Cardiac fibroblast (primary cell): ENCODE data around the gene VEGFC.

Experiments used
- DNase-seq, 2 donors: peaks; one replicate each; pipeline versions ENCODE4 v3.0.0 to v3.0.0-alpha.2; 2010; ENCODE audit warnings: low read depth in 2 of 2
- H3K4me3 ChIP-seq, 2 donors: replicated peaks in 1 of 2; 1 replicate in 1 of 2; 2 replicates in 1 of 2; pipeline ENCODE4 v1.5.1; 2011; ENCODE audit warnings: low read depth in 2 of 2, low read length in 2 of 2, mild to moderate bottlenecking in 2 of 2, moderate library complexity in 1 of 2
- TF ChIP-seq, protein P1 (sequence below): IDR thresholded peaks from one replicate; pipeline ENCODE4 v1.5.1; 2011; ENCODE audit warnings: low read depth, mild to moderate bottlenecking, low read length, inconsistent platforms

The VEGFC gene

DNA sequence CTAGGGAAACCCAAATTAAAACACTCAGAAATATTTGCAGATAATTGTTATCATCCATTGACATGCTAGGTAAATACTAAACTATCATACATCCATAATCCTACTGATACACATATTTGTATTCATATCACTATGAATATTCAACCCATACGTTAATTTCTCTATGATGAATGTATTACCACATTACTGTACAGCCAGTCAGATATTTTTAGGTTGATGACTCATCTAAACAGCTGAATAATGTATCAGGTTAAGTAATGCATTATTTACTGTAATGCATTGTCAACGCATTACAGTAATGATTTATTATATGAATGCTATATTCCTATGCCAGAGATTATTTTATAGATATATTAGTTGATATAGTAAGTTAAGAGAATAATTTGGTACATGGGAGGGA is 37.1 kb downstream of the VEGFC start:
- no peak overlapping the region for H3K4me3 ChIP-seq
- TF ChIP-seq, protein P1, sequence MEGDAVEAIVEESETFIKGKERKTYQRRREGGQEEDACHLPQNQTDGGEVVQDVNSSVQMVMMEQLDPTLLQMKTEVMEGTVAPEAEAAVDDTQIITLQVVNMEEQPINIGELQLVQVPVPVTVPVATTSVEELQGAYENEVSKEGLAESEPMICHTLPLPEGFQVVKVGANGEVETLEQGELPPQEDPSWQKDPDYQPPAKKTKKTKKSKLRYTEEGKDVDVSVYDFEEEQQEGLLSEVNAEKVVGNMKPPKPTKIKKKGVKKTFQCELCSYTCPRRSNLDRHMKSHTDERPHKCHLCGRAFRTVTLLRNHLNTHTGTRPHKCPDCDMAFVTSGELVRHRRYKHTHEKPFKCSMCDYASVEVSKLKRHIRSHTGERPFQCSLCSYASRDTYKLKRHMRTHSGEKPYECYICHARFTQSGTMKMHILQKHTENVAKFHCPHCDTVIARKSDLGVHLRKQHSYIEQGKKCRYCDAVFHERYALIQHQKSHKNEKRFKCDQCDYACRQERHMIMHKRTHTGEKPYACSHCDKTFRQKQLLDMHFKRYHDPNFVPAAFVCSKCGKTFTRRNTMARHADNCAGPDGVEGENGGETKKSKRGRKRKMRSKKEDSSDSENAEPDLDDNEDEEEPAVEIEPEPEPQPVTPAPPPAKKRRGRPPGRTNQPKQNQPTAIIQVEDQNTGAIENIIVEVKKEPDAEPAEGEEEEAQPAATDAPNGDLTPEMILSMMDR: no peak
- peak in 1 of 2 donors; percentile 51 for DNase-seq

DNA sequence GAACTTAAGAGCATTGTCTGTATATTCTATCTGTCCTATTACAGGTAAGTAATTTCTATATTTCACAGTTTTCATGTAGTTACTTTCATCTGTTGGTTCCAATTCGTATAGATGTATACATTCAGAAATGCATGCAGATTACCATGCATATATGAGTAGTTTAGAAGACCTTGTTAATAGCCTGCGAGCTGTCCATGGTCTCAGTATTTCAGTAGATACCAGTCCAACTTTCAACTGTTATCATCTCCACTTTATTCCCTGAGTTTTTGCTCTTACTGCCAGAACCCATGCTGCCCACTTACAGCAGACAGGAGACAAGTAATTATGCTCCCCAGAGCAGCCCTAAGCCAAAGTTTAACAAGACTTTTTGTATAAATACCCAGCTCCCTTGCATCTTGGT is 37.7 kb downstream of the VEGFC start:
- no peak overlapping the region for H3K4me3 ChIP-seq
- TF ChIP-seq, protein P1: no peak
- no peak for DNase-seq

DNA sequence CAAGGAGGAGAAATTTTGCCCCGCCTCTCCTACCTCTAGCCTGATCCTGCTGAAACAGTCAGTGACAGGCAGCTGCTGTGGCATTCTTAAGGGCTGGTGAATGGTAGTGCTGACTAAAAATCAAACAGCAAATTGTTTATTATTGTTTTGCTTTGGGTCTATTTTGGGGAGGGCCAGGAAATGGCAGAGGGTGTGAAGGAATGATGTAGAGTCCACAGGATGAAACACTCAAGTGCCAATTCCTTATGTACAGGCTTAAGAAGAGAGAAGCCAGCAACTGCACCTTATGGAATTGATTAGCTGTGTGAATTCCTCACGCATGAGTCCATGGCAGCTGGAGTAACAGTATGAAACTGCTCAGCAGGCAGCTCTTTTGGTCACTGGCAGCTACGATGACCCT is 39.7 kb downstream of the VEGFC start:
- no peak overlapping the region for H3K4me3 ChIP-seq
- peak; percentile 70 to 91 for DNase-seq
- TF ChIP-seq, protein P1: no peak

DNA sequence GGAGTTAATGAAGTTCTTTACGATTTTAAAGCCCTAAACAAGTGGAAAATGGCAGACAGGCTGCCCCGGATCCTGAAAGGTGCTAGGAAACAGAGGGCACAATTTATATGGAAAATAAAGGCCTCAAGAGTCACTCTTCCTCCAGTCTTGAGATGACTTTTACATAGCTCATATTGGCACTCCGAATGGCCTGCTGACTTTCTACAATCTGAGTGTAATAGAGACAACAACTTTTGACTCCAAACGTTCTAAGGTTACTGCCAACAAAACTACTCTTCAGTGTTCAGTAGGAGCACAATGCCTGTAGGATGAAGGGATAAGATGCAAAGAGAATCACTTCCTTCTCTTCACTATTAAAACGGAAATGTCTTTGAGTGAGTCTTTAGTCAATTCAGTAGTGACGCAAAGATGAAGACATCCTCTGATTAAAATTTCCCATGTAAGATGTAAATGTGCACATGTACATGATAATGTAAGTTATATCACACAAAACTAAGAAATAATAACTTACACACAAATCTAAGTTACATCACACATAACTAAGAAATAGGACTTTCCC is 40.5 kb downstream of the VEGFC start:
- H3K4me3 ChIP-seq: no peak overlapping the region
- DNase-seq: no peak
- TF ChIP-seq, protein P1: no peak

DNA sequence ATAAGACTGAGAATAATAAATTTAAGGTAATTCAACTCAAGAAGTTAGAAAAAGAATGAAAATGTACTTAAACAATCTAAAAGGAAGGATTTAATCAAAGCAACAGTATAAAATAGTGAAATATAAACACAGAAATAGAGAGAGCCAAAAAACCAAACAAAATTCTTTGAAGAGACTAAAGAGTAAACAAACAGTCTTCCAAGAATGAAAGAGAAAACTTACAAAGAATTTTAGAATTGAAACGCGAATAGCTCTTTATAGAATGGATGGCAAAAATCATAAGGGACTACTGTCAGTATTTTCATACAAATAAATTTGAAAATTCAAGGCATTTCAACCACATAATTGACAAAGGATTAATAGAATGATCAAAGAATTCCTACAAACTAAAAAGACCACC is 41.7 kb downstream of the VEGFC start:
- no peak overlapping the region for H3K4me3 ChIP-seq
- DNase-seq: no peak
- TF ChIP-seq, protein P1: no peak

DNA sequence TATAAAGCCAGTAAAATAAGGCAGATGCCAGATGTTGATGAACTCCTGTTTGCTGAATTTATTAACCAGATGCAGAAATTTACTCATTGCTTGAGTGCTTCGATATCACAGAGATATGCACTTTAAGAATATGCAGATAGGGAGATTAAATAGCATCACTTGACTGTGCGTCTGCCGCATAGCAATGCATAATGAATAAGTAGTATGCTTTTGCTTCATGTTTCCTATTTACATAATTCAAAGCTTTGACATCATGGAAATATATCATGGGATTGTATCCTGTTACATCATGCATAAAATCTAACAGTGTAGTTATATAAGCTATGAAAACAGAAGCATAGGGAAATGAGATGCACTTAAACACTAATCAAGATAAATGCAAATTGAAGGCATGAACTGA is 45.9 kb downstream of the VEGFC start:
- H3K4me3 ChIP-seq: no peak overlapping the region
- no peak for DNase-seq

DNA sequence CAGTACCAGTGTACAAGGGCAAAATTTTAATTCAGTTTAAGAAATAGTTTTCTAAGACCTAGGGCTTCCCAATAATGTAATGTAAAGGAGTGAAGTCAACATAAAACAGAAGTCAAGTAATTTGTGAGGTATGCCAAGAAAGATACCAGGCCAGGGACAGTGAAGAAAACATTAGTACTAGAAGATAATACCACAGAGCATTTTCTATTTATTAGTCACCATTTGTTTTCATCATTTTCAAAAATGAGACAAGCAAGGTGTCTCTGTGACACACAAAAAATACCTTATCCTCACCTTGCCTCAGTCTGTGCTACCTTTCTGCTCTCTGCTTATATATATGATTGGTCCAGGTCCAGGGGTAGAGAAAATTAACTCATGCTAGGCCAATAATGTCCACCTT is 46.8 kb downstream of the VEGFC start:
- H3K4me3 ChIP-seq: no peak overlapping the region
- TF ChIP-seq, protein P1: no peak
- no peak for DNase-seq

More for the DNA sequence above, 45.9 kb downstream of the VEGFC start:
- TF ChIP-seq, protein P1: no peak
